Neuronal stem cell (in vitro differentiated cells): ENCODE data around the gene COL4A4.

ENCODE experiments used
- DNase-seq: peaks from one replicate; pipeline ENCODE4 v3.0.0-alpha.2; 2013; ENCODE audit warnings: low spot score
- H2AFZ ChIP-seq: one replicate; pipeline ENCODE4 v1.6.1; 2013; ENCODE audit warnings: mild to moderate bottlenecking, low read length, inconsistent platforms
- H2AK5ac ChIP-seq: 2 replicates; pipeline ENCODE4 v1.6.1; 2013; ENCODE audit warnings: low read depth, mild to moderate bottlenecking, inconsistent platforms, low read length, moderate library complexity, mixed read lengths
- H2BK120ac ChIP-seq: 2 replicates; pipeline ENCODE4 v1.6.1; 2013; ENCODE audit warnings: low read depth, mild to moderate bottlenecking, inconsistent platforms, low read length, moderate library complexity, mixed read lengths
- H2BK12ac ChIP-seq: one replicate; pipeline ENCODE4 v1.6.1; 2013; ENCODE audit warnings: low read length, inconsistent platforms
- H2BK15ac ChIP-seq: 2 replicates; pipeline ENCODE4 v1.6.1; 2013; ENCODE audit warnings: mild to moderate bottlenecking, low read length, inconsistent platforms, mixed read lengths
- H2BK5ac ChIP-seq: one replicate; pipeline ENCODE4 v1.6.1; 2013; ENCODE audit warnings: inconsistent platforms, mild to moderate bottlenecking, low read length, moderate library complexity
- H3K14ac ChIP-seq: one replicate; pipeline ENCODE4 v1.6.1; 2013; ENCODE audit warnings: low read length, inconsistent platforms
- H3K18ac ChIP-seq: 2 replicates; pipeline ENCODE4 v1.6.1; 2013; ENCODE audit warnings: low read length, inconsistent platforms
- H3K23ac ChIP-seq: 2 replicates; pipeline ENCODE4 v1.6.1; 2013; ENCODE audit warnings: low read depth, mild to moderate bottlenecking, mixed read lengths, low read length, inconsistent platforms; ENCODE audit not compliant: poor library complexity
- H3K27ac ChIP-seq: replicated peaks from 3 replicates; pipeline ENCODE4 v1.5.1; 2013; ENCODE audit warnings: low read length, inconsistent platforms
- H3K27me3 ChIP-seq, 3 experiments: 2 replicates each; pipeline ENCODE4 v1.6.1; 2013; ENCODE audit warnings: low read length in 3 of 3, mild to moderate bottlenecking in 2 of 3, inconsistent platforms in 1 of 3, low read depth in 1 of 3, mixed read lengths in 1 of 3, moderate library complexity in 1 of 3; ENCODE audit not compliant: control insufficient read depth in 3 of 3, insufficient read depth in 3 of 3
- H3K36me3 ChIP-seq, 2 donors: replicated peaks in 1 of 2; 2 replicates each; pipeline ENCODE4 v1.6.1; 2013; ENCODE audit warnings: low read length in 2 of 2; ENCODE audit not compliant: control insufficient read depth in 2 of 2, insufficient read depth in 2 of 2
- H3K4ac ChIP-seq: 2 replicates; pipeline ENCODE4 v1.6.1; 2013; ENCODE audit warnings: inconsistent platforms, mild to moderate bottlenecking, low read length, moderate library complexity
- H3K4me1 ChIP-seq, 2 donors: 1 replicate in 1 of 2; 2 replicates in 1 of 2; pipeline ENCODE4 v1.6.1; 2013; ENCODE audit warnings: low read length in 2 of 2, low read depth in 1 of 2; ENCODE audit not compliant: control insufficient read depth in 2 of 2, insufficient read depth in 1 of 2
- H3K4me2 ChIP-seq: one replicate; pipeline ENCODE4 v1.6.1; 2013; ENCODE audit warnings: mild to moderate bottlenecking, low read length, inconsistent platforms; ENCODE audit not compliant: insufficient read depth, poor library complexity, severe bottlenecking
- H3K4me3 ChIP-seq, 2 donors: 2 replicates each; pipeline ENCODE4 v1.5.1; 2013; ENCODE audit warnings: low read length in 2 of 2, mild to moderate bottlenecking in 2 of 2, inconsistent platforms in 1 of 2, moderate library complexity in 1 of 2
- H3K79me1 ChIP-seq: one replicate; pipeline ENCODE4 v1.6.1; 2013; ENCODE audit warnings: low read depth, mild to moderate bottlenecking, inconsistent platforms, low read length, moderate library complexity
- H3K9ac ChIP-seq: one replicate; pipeline ENCODE4 v1.6.1; 2013; ENCODE audit warnings: mild to moderate bottlenecking, low read depth, low read length, inconsistent platforms; ENCODE audit not compliant: poor library complexity
- H3K9me3 ChIP-seq, 2 donors: replicated peaks in 1 of 2; 2 replicates each; pipeline versions ENCODE3 to v1.6.1; 2013; ENCODE audit warnings: low read length in 2 of 2, mild to moderate bottlenecking in 2 of 2, inconsistent platforms in 1 of 2, low read depth in 1 of 2, mixed read lengths in 1 of 2, moderate library complexity in 1 of 2; ENCODE audit not compliant: control insufficient read depth in 2 of 2, insufficient read depth in 1 of 2
- H4K8ac ChIP-seq: one replicate; pipeline ENCODE4 v1.6.1; 2013; ENCODE audit warnings: low read depth, mild to moderate bottlenecking, inconsistent platforms, low read length, moderate library complexity
- H4K91ac ChIP-seq: one replicate; pipeline ENCODE4 v1.6.1; 2013; ENCODE audit warnings: low read length, low read depth, mild to moderate bottlenecking, inconsistent platforms; ENCODE audit not compliant: poor library complexity
- WGBS, 2 donors: extraction: QIAGEN DNeasy Blood & Tissue Kit; methylation state at CpG; one replicate each; pipeline ENCODE4 v1.1.7; 2013; ENCODE audit warnings: missing lambda C conversion rate in 2 of 2, mixed read lengths in 1 of 2; ENCODE audit not compliant: insufficient read length in 2 of 2, insufficient replicate concordance in 1 of 2; ENCODE audit errors: extremely low coverage in 2 of 2; 5-methylcytosine and 5-hydroxymethylcytosine counted together

Gene COL4A4

DNA sequence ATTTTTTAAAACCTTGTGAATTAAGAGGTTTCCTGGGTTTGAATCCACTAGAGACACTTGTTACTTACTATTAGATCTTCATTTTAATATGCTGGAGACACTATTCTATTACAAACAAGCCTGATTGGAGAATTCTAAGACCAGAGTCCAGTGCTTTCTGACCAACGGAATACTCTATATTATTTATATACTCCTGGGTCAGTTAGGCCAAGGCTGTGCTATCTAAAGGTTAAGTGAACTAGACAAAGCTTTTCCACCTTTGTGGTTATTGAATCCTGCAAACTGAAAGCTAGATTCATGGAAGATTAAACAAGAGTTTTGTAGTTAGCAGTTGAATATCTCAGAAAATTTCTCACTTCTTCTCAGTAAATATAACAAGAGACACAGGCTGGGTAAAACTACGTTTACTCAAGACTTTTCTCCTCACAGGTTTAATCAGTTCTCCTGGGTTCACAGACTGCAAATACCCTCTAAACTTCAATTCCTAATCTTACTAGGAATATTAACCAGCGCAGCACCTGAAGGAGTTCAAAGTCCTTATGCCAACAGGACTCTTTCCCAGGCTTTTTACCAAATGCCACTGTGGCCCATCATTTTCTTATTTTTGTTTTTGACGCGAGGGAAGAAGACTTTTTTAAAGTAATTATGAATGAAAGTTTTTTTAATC, 66.4 kb downstream of the COL4A4 start:
- H3K4me3 ChIP-seq = no peak overlapping the region
- no peaks in the 10 kb centered on the region for H3K27me3 ChIP-seq
- H2BK5ac ChIP-seq = no peak overlapping the region
- no peak overlapping the region for H2BK12ac ChIP-seq
- no peak overlapping the region for H3K27ac ChIP-seq
- no peak overlapping the region for H4K91ac ChIP-seq
- no peak overlapping the region for H4K8ac ChIP-seq
- no peak overlapping the region for H3K9ac ChIP-seq
- no peak for DNase-seq
- no peaks in the 10 kb centered on the region for H3K9me3 ChIP-seq
- H2BK15ac ChIP-seq = no peak overlapping the region
- no peaks in the 10 kb centered on the region for H3K4me1 ChIP-seq
- no peak overlapping the region for H2AFZ ChIP-seq
- no peak overlapping the region for H3K4me2 ChIP-seq
- H3K14ac ChIP-seq = no peak overlapping the region
- no peak overlapping the region for H2AK5ac ChIP-seq
- H3K23ac ChIP-seq = no peak overlapping the region
- H3K36me3 ChIP-seq = no peaks in the 10 kb centered on the region
- H3K4ac ChIP-seq = no peak overlapping the region
- no peak overlapping the region for H2BK120ac ChIP-seq
- no peaks in the 10 kb centered on the region for H3K79me1 ChIP-seq
- no CpG with 5 or more reads among the region's 5 CpGs for WGBS, 2 donors
- H3K18ac ChIP-seq = no peak overlapping the region

GRCh38 chr2:227095346-227095745, 68.7 kb downstream of the COL4A4 start:
- no peaks in the 10 kb centered on the region for H3K27me3 ChIP-seq
- H3K27ac ChIP-seq = no peak overlapping the region
- H3K36me3 ChIP-seq = no peaks in the 10 kb centered on the region
- no peak overlapping the region for H2BK5ac ChIP-seq
- no CpG with 5 or more reads among the region's 4 CpGs for WGBS, 2 donors
- no peak overlapping the region for H3K18ac ChIP-seq
- H3K9ac ChIP-seq = no peak overlapping the region
- H3K14ac ChIP-seq = no peak overlapping the region
- H3K79me1 ChIP-seq = no peaks in the 10 kb centered on the region
- no peak overlapping the region for H3K4me3 ChIP-seq
- H2BK15ac ChIP-seq = no peak overlapping the region
- H3K4me1 ChIP-seq = no peaks in the 10 kb centered on the region
- H2BK120ac ChIP-seq = no peak overlapping the region
- no peak for DNase-seq
- H3K23ac ChIP-seq = no peak overlapping the region
- no peak overlapping the region for H2AK5ac ChIP-seq
- no peak overlapping the region for H3K4me2 ChIP-seq
- H2BK12ac ChIP-seq = no peak overlapping the region
- no peak overlapping the region for H4K8ac ChIP-seq
- H3K4ac ChIP-seq = no peak overlapping the region
- H3K9me3 ChIP-seq = no peaks in the 10 kb centered on the region
- H2AFZ ChIP-seq = no peak overlapping the region
- no peak overlapping the region for H4K91ac ChIP-seq

- H3K36me3 ChIP-seq = no peaks in the 10 kb centered on the region
Observed at GRCh38 chr2:227082286-227082685, 81.7 kb downstream of the COL4A4 start.

GRCh38 chr2:227079726-227080125, 84.3 kb downstream of the COL4A4 start:
- WGBS, 2 donors = no CpG with 5 or more reads among the region's 6 CpGs
- H3K27me3 ChIP-seq = no peaks in the 10 kb centered on the region
- H2AFZ ChIP-seq = no peak overlapping the region

More at GRCh38 chr2:227082286-227082685, 81.7 kb downstream of the COL4A4 start:
- H3K23ac ChIP-seq = no peak overlapping the region
- H3K14ac ChIP-seq = no peak overlapping the region
- no peak overlapping the region for H3K27ac ChIP-seq
- DNase-seq = no peak
- H3K27me3 ChIP-seq = no peaks in the 10 kb centered on the region
- H2BK5ac ChIP-seq = no peak overlapping the region
- H4K91ac ChIP-seq = no peak overlapping the region
- no peak overlapping the region for H2BK120ac ChIP-seq
- H3K4me1 ChIP-seq = no peaks in the 10 kb centered on the region
- no peak overlapping the region for H3K4me3 ChIP-seq
- no peak overlapping the region for H3K9ac ChIP-seq
- H4K8ac ChIP-seq = no peak overlapping the region
- H3K79me1 ChIP-seq = no peaks in the 10 kb centered on the region
- H2BK12ac ChIP-seq = no peak overlapping the region
- WGBS, 2 donors = no CpG with 5 or more reads among the region's 1 CpG
- H3K4ac ChIP-seq = no peak overlapping the region
- no peak overlapping the region for H2AK5ac ChIP-seq
- no peak overlapping the region for H3K4me2 ChIP-seq
- H2BK15ac ChIP-seq = no peak overlapping the region
- no peak overlapping the region for H3K18ac ChIP-seq
- no peaks in the 10 kb centered on the region for H3K9me3 ChIP-seq
- no peak overlapping the region for H2AFZ ChIP-seq

More at GRCh38 chr2:227079726-227080125, 84.3 kb downstream of the COL4A4 start:
- H3K27ac ChIP-seq = no peak overlapping the region
- H3K36me3 ChIP-seq = no peaks in the 10 kb centered on the region
- H3K79me1 ChIP-seq = no peaks in the 10 kb centered on the region
- no peak overlapping the region for H3K4me2 ChIP-seq
- no peak overlapping the region for H3K4me3 ChIP-seq
- no peak overlapping the region for H3K23ac ChIP-seq
- H2BK15ac ChIP-seq = no peak overlapping the region
- no peak overlapping the region for H4K91ac ChIP-seq
- no peak overlapping the region for H2BK12ac ChIP-seq
- no peak overlapping the region for H3K14ac ChIP-seq
- no peaks in the 10 kb centered on the region for H3K4me1 ChIP-seq
- no peak overlapping the region for H3K4ac ChIP-seq
- no peak for DNase-seq
- no peak overlapping the region for H2BK5ac ChIP-seq
- no peak overlapping the region for H3K18ac ChIP-seq
- H4K8ac ChIP-seq = no peak overlapping the region
- H2AK5ac ChIP-seq = no peak overlapping the region
- H2BK120ac ChIP-seq = no peak overlapping the region
- H3K9me3 ChIP-seq = no peaks in the 10 kb centered on the region
- H3K9ac ChIP-seq = no peak overlapping the region
